Measurements from ENCODE around the gene LIMS1. TPM values are rescaled to one million over a fixed set of nuclear protein-coding genes. Genes with fewer than 3 reads are reported as not detected.

Gene LIMS1
- total RNA-seq, 1 experiment from 2014 or later, result 56.2 TPM

- H3K79me2 ChIP-seq (ENCODE audit: insufficient read depth, low read length), result peaks cover 61% of the 10 kb centered on the region
- CTCF ChIA-PET, result no interaction called here
- H3K4me1 ChIP-seq (ENCODE audit: control insufficient read depth in 1 of 2, insufficient read depth in 2 of 2, low read length in 2 of 2), result peaks cover 0 to 16% of the 10 kb centered on the region in 2 experiments; a peak in 1 of 4 replicates
- H2AFZ ChIP-seq (ENCODE audit: low read depth, low read length, poor library complexity, severe bottlenecking), result no peak overlapping the region
- H3K27me3 ChIP-seq (ENCODE audit: insufficient read depth, low read length), result no peaks in the 10 kb centered on the region
- no peaks in the 10 kb centered on the region for H3K9me3 ChIP-seq (ENCODE audit: control insufficient read depth in 1 of 2, insufficient read depth in 1 of 2, low read depth in 1 of 2, low read length in 2 of 2)
- H3K4me2 ChIP-seq (ENCODE audit: low read length), result no peak overlapping the region
- H3K9me2 ChIP-seq (ENCODE audit: insufficient read depth), result no peaks in the 10 kb centered on the region
- no peaks in the 10 kb centered on the region for H3K36me3 ChIP-seq (ENCODE audit: control insufficient read depth in 1 of 2, insufficient read depth in 2 of 2, low read length in 2 of 2)
- RAD21 ChIA-PET (ENCODE audit: low non-redundant PET in 1 of 2, low total read pairs in 2 of 2, uncharacterized antibody in 2 of 2, unreplicated experiment in 2 of 2), result no interaction called here
- DNase-seq (ENCODE audit: low read depth, low spot score) (no peak), ATAC-seq (no peak)
- BruUV-seq (replicated peaks), result no TSS peak
- no peak overlapping the region for H3K4me3 ChIP-seq (replicated peaks in 1 of 2; ENCODE audit: low read depth in 1 of 2, low read length in 2 of 2)
- H3K9ac ChIP-seq (ENCODE audit: low read length), result no peak overlapping the region
- POLR2A ChIA-PET, result no interaction called here
- H3K27ac ChIP-seq (ENCODE audit: low read depth, low read length), result no peak overlapping the region
- TF ChIP-seq SP1 (IDR thresholded peaks at IDR 0.05; ENCODE audit: low read depth), result no peak
- no peak for TF ChIP-seq ELF1 (IDR thresholded peaks at IDR 0.05; ENCODE audit: borderline replicate concordance, low read depth)
- no peak for TF ChIP-seq EZH2 (IDR thresholded peaks at IDR 0.05)
- TF ChIP-seq ATF3 (IDR thresholded peaks at IDR 0.05), result no peak
- no peak for TF ChIP-seq ZFX (IDR thresholded peaks at IDR 0.05)
- no peak for TF ChIP-seq EGR1 (IDR thresholded peaks at IDR 0.05; ENCODE audit: low read depth)
- TF ChIP-seq FOSL1 (IDR thresholded peaks at IDR 0.05; ENCODE audit: low read depth), result no peak
- no peak for TF ChIP-seq SRF (IDR thresholded peaks at IDR 0.05; ENCODE audit: low read depth)
- TF ChIP-seq POLR2AphosphoS5 (IDR thresholded peaks at IDR 0.05; ENCODE audit: low read depth, low read length), result no peak
- no peak for TF ChIP-seq ZNF274 (IDR thresholded peaks at IDR 0.05; ENCODE audit: low read depth, low read length)
- no peak for TF ChIP-seq ZBTB33 (IDR thresholded peaks at IDR 0.05; ENCODE audit: extremely low read depth, insufficient replicate concordance, low read length)
- no peak for TF ChIP-seq TCF7L2 (IDR thresholded peaks at IDR 0.05; ENCODE audit: borderline replicate concordance, extremely low read depth, insufficient read depth, insufficient read length)
- no peak for TF ChIP-seq REST (IDR thresholded peaks at IDR 0.05; ENCODE audit: low read depth)
- no peak for TF ChIP-seq SIN3A (IDR thresholded peaks at IDR 0.05; ENCODE audit: low read depth)
- no peak for TF ChIP-seq CEBPB (IDR thresholded peaks at IDR 0.05; ENCODE audit: low read depth)
- no peak for TF ChIP-seq CTCF (IDR thresholded peaks at IDR 0.05 in 2 of 3, conservative IDR thresholded peaks at IDR 0.05 in 1 of 3; ENCODE audit: borderline replicate concordance in 1 of 3, insufficient read depth in 1 of 3, low read depth in 2 of 3, low read length in 2 of 3)
- no peak for TF ChIP-seq JUND (IDR thresholded peaks at IDR 0.05)
- TF ChIP-seq POLR2A (IDR thresholded peaks at IDR 0.05; ENCODE audit: borderline replicate concordance, extremely low read depth, insufficient read depth, insufficient read length), result no peak
- no peak for TF ChIP-seq MAX (IDR thresholded peaks at IDR 0.05)
- no peak for TF ChIP-seq EZH2phosphoT487 (IDR thresholded peaks at IDR 0.05; ENCODE audit: borderline replicate concordance)
- intact Hi-C loops (cut with micrococcal nuclease), result loop anchor here (10.0 kb wide), 1 partner anchor 652 kb away; no protein-coding TSS in a partner anchor
- no peaks in the 10 kb centered on the region for H4K20me1 ChIP-seq (ENCODE audit: insufficient read depth)
Measured at GRCh38 chr2:108586631-108587030, 52.4 kb downstream of the LIMS1 start.
